ENCODE results near the gene FOXN4. TPM values are rescaled to one million over a fixed set of nuclear protein-coding genes. Genes with fewer than 3 reads are reported as not detected.

The FOXN4 gene
- total RNA-seq, 1 experiment from 2014 or later: 0.52 TPM

DNA sequence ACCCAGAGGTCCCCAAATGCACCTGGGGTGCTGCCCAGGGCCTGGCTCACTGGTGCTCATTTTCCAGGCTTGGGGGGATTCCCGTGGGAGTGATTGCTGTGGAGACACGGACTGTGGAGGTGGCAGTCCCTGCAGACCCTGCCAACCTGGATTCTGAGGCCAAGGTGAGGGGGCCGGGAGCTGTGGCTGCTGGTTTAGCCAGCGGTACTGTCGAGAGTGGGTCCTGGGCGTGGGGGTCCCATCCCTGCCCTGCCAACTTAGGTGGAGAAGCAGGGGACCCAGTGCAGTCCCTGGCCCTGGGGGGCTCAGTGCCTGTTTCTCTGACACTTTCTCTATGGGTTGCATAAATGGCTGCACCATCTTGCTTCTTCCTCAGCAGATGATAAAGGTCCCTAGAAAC lies 50.9 kb downstream of the FOXN4 start:
- POLR2A ChIA-PET: no interaction called here
- H3K9ac ChIP-seq (ENCODE audit: low read length): no peak overlapping the region
- intact Hi-C loops (cut with micrococcal nuclease): no loop called here
- TF ChIP-seq MAX (IDR thresholded peaks at IDR 0.05): no peak
- TF ChIP-seq EZH2 (IDR thresholded peaks at IDR 0.05): no peak
- no peak for TF ChIP-seq ZBTB33 (IDR thresholded peaks at IDR 0.05; ENCODE audit: extremely low read depth, insufficient replicate concordance, low read length)
- no peak for TF ChIP-seq RAD21 (IDR thresholded peaks at IDR 0.05; ENCODE audit: low read depth)
- TF ChIP-seq, protein P1, sequence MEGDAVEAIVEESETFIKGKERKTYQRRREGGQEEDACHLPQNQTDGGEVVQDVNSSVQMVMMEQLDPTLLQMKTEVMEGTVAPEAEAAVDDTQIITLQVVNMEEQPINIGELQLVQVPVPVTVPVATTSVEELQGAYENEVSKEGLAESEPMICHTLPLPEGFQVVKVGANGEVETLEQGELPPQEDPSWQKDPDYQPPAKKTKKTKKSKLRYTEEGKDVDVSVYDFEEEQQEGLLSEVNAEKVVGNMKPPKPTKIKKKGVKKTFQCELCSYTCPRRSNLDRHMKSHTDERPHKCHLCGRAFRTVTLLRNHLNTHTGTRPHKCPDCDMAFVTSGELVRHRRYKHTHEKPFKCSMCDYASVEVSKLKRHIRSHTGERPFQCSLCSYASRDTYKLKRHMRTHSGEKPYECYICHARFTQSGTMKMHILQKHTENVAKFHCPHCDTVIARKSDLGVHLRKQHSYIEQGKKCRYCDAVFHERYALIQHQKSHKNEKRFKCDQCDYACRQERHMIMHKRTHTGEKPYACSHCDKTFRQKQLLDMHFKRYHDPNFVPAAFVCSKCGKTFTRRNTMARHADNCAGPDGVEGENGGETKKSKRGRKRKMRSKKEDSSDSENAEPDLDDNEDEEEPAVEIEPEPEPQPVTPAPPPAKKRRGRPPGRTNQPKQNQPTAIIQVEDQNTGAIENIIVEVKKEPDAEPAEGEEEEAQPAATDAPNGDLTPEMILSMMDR (IDR thresholded peaks at IDR 0.05 in 2 of 3, conservative IDR thresholded peaks at IDR 0.05 in 1 of 3; ENCODE audit: borderline replicate concordance in 1 of 3, insufficient read depth in 1 of 3, low read depth in 2 of 3, low read length in 2 of 3): no peak
- TF ChIP-seq ELF1 (IDR thresholded peaks at IDR 0.05; ENCODE audit: borderline replicate concordance, low read depth): no peak
- TF ChIP-seq ZNF274 (IDR thresholded peaks at IDR 0.05; ENCODE audit: low read depth, low read length): no peak
- TF ChIP-seq YY1 (IDR thresholded peaks at IDR 0.05; ENCODE audit: extremely low read depth, insufficient replicate concordance, low read depth, low read length): no peak
- no peak for TF ChIP-seq REST (IDR thresholded peaks at IDR 0.05; ENCODE audit: low read depth)
- TF ChIP-seq SRF (IDR thresholded peaks at IDR 0.05; ENCODE audit: low read depth): no peak
- no peak for TF ChIP-seq EGR1 (IDR thresholded peaks at IDR 0.05; ENCODE audit: low read depth)
- no peak for TF ChIP-seq SP1 (IDR thresholded peaks at IDR 0.05; ENCODE audit: low read depth)
- no peak for TF ChIP-seq JUND (IDR thresholded peaks at IDR 0.05)
- no peak for TF ChIP-seq ZFX (IDR thresholded peaks at IDR 0.05)
- no peak overlapping the region for H3K27ac ChIP-seq (ENCODE audit: low read depth, low read length)
- CTCF ChIA-PET: no interaction called here
- H3K4me3 ChIP-seq (replicated peaks in 1 of 2; ENCODE audit: low read depth in 1 of 2, low read length in 2 of 2): no peak overlapping the region
- peaks cover 7 to 9% of the 10 kb centered on the region in 2 experiments; a peak in 2 of 4 replicates for H3K9me3 ChIP-seq (ENCODE audit: control insufficient read depth in 1 of 2, insufficient read depth in 1 of 2, low read depth in 1 of 2, low read length in 2 of 2)
- no peaks in the 10 kb centered on the region for H4K20me1 ChIP-seq (ENCODE audit: insufficient read depth)
- ATAC-seq: no peak
- DNase-seq (ENCODE audit: low read depth, low spot score): no peak
- no peaks in the 10 kb centered on the region for H3K27me3 ChIP-seq (ENCODE audit: insufficient read depth, low read length)
- RAD21 ChIA-PET (ENCODE audit: low non-redundant PET in 1 of 2, low total read pairs in 2 of 2, uncharacterized antibody in 2 of 2, unreplicated experiment in 2 of 2): no interaction called here
- no peaks in the 10 kb centered on the region for H3K79me2 ChIP-seq (ENCODE audit: insufficient read depth, low read length)
- no peak overlapping the region for H2AFZ ChIP-seq (ENCODE audit: low read depth, low read length, poor library complexity, severe bottlenecking)
- H3K9me2 ChIP-seq (ENCODE audit: insufficient read depth): no peaks in the 10 kb centered on the region
- H3K4me1 ChIP-seq (ENCODE audit: control insufficient read depth in 1 of 2, insufficient read depth in 2 of 2, low read length in 2 of 2): no peaks in the 10 kb centered on the region
- no peaks in the 10 kb centered on the region for H3K36me3 ChIP-seq (ENCODE audit: control insufficient read depth in 1 of 2, insufficient read depth in 2 of 2, low read length in 2 of 2)
- no TSS peak for BruUV-seq (replicated peaks)
- no peak overlapping the region for H3K4me2 ChIP-seq (ENCODE audit: low read length)

Data from HCT116 (cell line).